K562 (cell line): ENCODE data around the gene FAM53B. TPM values are rescaled to one million over a fixed set of nuclear protein-coding genes. Genes with fewer than 3 reads are reported as not detected.

Source experiments
- ATAC-seq: fragments of 200-7000 bp; cut with Tn5 transposase; 3 replicates; pipeline ENCODE4 v1.9.1; 2020; ENCODE audit warnings: moderate library complexity
- BruUV-seq: library from RNA; stranded (reverse); fragments of 400-500 nt; replicated peaks from 2 replicates; lab custom pipeline; 2021; lab: Mats Ljungman, UMichigan
- CTCF ChIA-PET: fragments of 300-600 bp; formaldehyde crosslinking; extraction: SDS; loops from one replicate; lab custom pipeline; 2021; ENCODE audit warnings: low intra/inter-chr PET ratio; lab: Yijun Ruan, JAX
- POLR2A ChIA-PET: fragments of 300-600, 350-650 bp; sonication (Branson Sonifier 250); formaldehyde crosslinking; extraction: SDS; loops from one replicate; lab custom pipeline; 2021; ENCODE audit warnings: antibody characterized with exemption, inconsistent platforms; lab: Yijun Ruan, JAX
- DNase-seq, 4 experiments: peaks; one replicate each; pipeline versions ENCODE4 v3.0.0 to v3.0.0-alpha.2; 2011 to 2018; ENCODE audit warnings: low spot score in 3 of 4, mixed read lengths in 3 of 4; ENCODE audit errors: extremely low read depth in 1 of 4
- FAIRE-seq: peaks from 2 replicates; lab custom pipeline; 2011; peaks lifted over from hg19 to GRCh38; lab: Jason Lieb, UNC
- H2AFZ ChIP-seq: 2 replicates; pipeline ENCODE4 v1.6.0; 2011; ENCODE audit warnings: low read depth, low read length, control low read depth, inconsistent platforms
- H3K27ac ChIP-seq: fragments of 200-600 bp; 3 replicates; pipeline ENCODE4 v1.8.0; 2011; ENCODE audit warnings: low read depth, mild to moderate bottlenecking, control low read depth, inconsistent platforms, low read length, moderate library complexity, mixed read lengths; ENCODE audit errors: extremely low read depth
- H3K27me3 ChIP-seq, 2 experiments: fragments of 300-600 bp in 1 of 2; 2 replicates in 1 of 2; 3 replicates in 1 of 2; pipeline versions ENCODE4 v1.6.0 to v1.8.0; 2011; ENCODE audit warnings: inconsistent platforms in 2 of 2, low read length in 2 of 2, mild to moderate bottlenecking in 1 of 2, mixed read lengths in 1 of 2, moderate library complexity in 1 of 2; ENCODE audit not compliant: control insufficient read depth in 2 of 2, insufficient read depth in 2 of 2
- H3K36me3 ChIP-seq: fragments of 300-600 bp; 3 replicates; pipeline ENCODE4 v1.8.0; 2011; ENCODE audit warnings: mild to moderate bottlenecking, low read length, inconsistent platforms; ENCODE audit not compliant: control insufficient read depth, insufficient read depth
- H3K4me1 ChIP-seq, 2 experiments: fragments of 200-600 bp in 1 of 2; replicated peaks in 1 of 2; 2 replicates in 1 of 2; 3 replicates in 1 of 2; pipeline versions ENCODE4 v1.5.1 to v1.8.0; 2011; ENCODE audit warnings: inconsistent platforms in 2 of 2, low read length in 2 of 2, mild to moderate bottlenecking in 1 of 2, mixed read lengths in 1 of 2, moderate library complexity in 1 of 2; ENCODE audit not compliant: control insufficient read depth in 2 of 2, insufficient read depth in 2 of 2
- H3K4me2 ChIP-seq: 2 replicates; pipeline ENCODE4 v1.6.1; 2011; ENCODE audit warnings: low read length, control low read depth, inconsistent platforms, mixed read lengths; ENCODE audit not compliant: insufficient read depth
- H3K4me3 ChIP-seq: fragments of 200-600 bp; sonication (generic), shearing (Covaris generic); 2 replicates; pipeline ENCODE4 v1.5.1; 2016; ENCODE audit warnings: control low read depth, inconsistent platforms
- H3K79me2 ChIP-seq: fragments of 200-600 bp; 3 replicates; pipeline ENCODE4 v1.8.0; 2011; ENCODE audit warnings: low read length, inconsistent platforms; ENCODE audit not compliant: control insufficient read depth, insufficient read depth
- H3K9ac ChIP-seq, 2 experiments: 2 replicates each; pipeline versions ENCODE4 v1.6.0 to v1.6.1; 2011; ENCODE audit warnings: low read depth in 2 of 2, low read length in 2 of 2, control low read depth in 1 of 2, inconsistent platforms in 1 of 2, mild to moderate bottlenecking in 1 of 2, mixed read lengths in 1 of 2; ENCODE audit not compliant: insufficient read depth in 1 of 2
- H3K9me1 ChIP-seq: one replicate; pipeline ENCODE4 v1.6.0; 2011; ENCODE audit warnings: inconsistent platforms, mild to moderate bottlenecking, low read length, moderate library complexity; ENCODE audit not compliant: control insufficient read depth, insufficient read depth
- H3K9me3 ChIP-seq: replicated peaks from 2 replicates; pipeline ENCODE4 v1.5.1; 2011; ENCODE audit warnings: low read depth, low read length, inconsistent platforms; ENCODE audit not compliant: control insufficient read depth, insufficient read depth
- H4K20me1 ChIP-seq: replicated peaks from 2 replicates; pipeline ENCODE4 v1.6.1; 2011; ENCODE audit warnings: low read length, inconsistent platforms, mixed read lengths; ENCODE audit not compliant: control insufficient read depth, insufficient read depth
- NEUROD1 ChIP-seq: fragments of 150-350 bp; IDR thresholded peaks from 2 replicates; pipeline ENCODE4 v1.6.1; 2014; ENCODE audit warnings: borderline replicate concordance, low read length, low read depth; ENCODE audit not compliant: partially characterized antibody
- PHB ChIP-seq: fragments of 250-450 bp; sonication (Bioruptor Pico); IDR thresholded peaks from 2 replicates; pipeline ENCODE4 v1.5.0; 2021
- TBP ChIP-seq: optimal IDR thresholded peaks from 2 replicates; pipeline ENCODE3; 2011; ENCODE audit warnings: low read depth, low read length, improper control_type of control experiment
- ZNF165 ChIP-seq: fragments of 250-450 bp; sonication (Bioruptor Pico); IDR thresholded peaks from 2 replicates; pipeline ENCODE4 v1.4.0; 2020; ENCODE audit warnings: borderline replicate concordance
- ZNF586 ChIP-seq: fragments of 450-650 bp; formaldehyde crosslinking; conservative IDR thresholded peaks from 2 replicates; pipeline ENCODE4 v1.4.0; 2020; ENCODE audit warnings: mild to moderate bottlenecking, moderate library complexity
- WGBS: fragments of 100-300 bp; shearing (Covaris generic); methylation state at CpG from one replicate; pipeline ENCODE4 v1.1.6; 2016; ENCODE audit warnings: low coverage, mixed read lengths; ENCODE audit not compliant: insufficient coverage; ENCODE audit errors: missing lambda C conversion rate; 5-methylcytosine and 5-hydroxymethylcytosine counted together
- in situ Hi-C: fragments of 300-500 bp; cut with MboI; formaldehyde crosslinking; loops from 4 replicates; pipeline ENCODE4 v1.15.0; 2018; ENCODE audit warnings: inconsistent platforms, mixed read lengths
- intact Hi-C: fragments of 100-400 bp; cut with micrococcal nuclease; formaldehyde crosslinking; loops from 2 replicates; pipeline ENCODE4 v1.14.2; 2022
- polyA plus RNA-seq, 8 experiments: library from polyadenylated mRNA; depleted of rRNA in 4 of 8; stranded (reverse) in 5 of 8; unstranded in 3 of 8; fragments of >200 nt; fragmentation: Nextera tagmentation in 2 of 8; fragmentation: Illumina TruSeq in 1 of 8; extraction: Ambion mirVana in 2 of 8; extraction: Trizol in 1 of 8; gene quantifications; 2 replicates each; pipeline versions ENCODE4 v1.2.1 to v1.2.3, GENCODE V29; 2011 to 2014; ENCODE audit warnings: inconsistent platforms in 1 of 8, missing spikeins in 1 of 8
- total RNA-seq, 7 experiments: library from RNA; depleted of rRNA in 6 of 7; stranded (reverse); fragments of >200 nt in 6 of 7; fragmentation: Illumina TruSeq in 2 of 7; extraction: Trizol in 2 of 7; gene quantifications; 2 replicates each; pipeline versions ENCODE4 v1.2.1 to v1.2.3, GENCODE V29; 2011 to 2021; ENCODE audit warnings: low replicate concordance in 1 of 7
- TF ChIP-seq, protein P1 (sequence below): IDR thresholded peaks from 2 replicates; pipeline ENCODE4 v1.6.1; 2016; ENCODE audit warnings: missing genetic modification characterization, missing compliant biosample characterization
- TF ChIP-seq, protein P2 (sequence below): fragments of 250-450 bp; sonication (Bioruptor Pico); IDR thresholded peaks from 2 replicates; pipeline ENCODE4 v1.4.0; 2020; ENCODE audit warnings: mild to moderate bottlenecking, moderate library complexity
- TF ChIP-seq, protein P3 (sequence below): sonication (generic); formaldehyde crosslinking; IDR thresholded peaks from 2 replicates; pipeline ENCODE4 v1.9.0; 2022; ENCODE audit warnings: mild to moderate bottlenecking, missing genetic modification reagents
- TF ChIP-seq, protein P4 (sequence below): IDR thresholded peaks from 3 replicates; pipeline ENCODE4 v1.6.1; 2011; ENCODE audit warnings: borderline replicate concordance, mild to moderate bottlenecking; ENCODE audit not compliant: insufficient read length, insufficient read depth

FAM53B gene
- total and polyA plus RNA-seq, 9 of the 15 experiments (the other 6 are each of a cell fraction or from before 2014, with no cell fraction given) = 0.03 to 16.5 (median 5.0) TPM

DNA sequence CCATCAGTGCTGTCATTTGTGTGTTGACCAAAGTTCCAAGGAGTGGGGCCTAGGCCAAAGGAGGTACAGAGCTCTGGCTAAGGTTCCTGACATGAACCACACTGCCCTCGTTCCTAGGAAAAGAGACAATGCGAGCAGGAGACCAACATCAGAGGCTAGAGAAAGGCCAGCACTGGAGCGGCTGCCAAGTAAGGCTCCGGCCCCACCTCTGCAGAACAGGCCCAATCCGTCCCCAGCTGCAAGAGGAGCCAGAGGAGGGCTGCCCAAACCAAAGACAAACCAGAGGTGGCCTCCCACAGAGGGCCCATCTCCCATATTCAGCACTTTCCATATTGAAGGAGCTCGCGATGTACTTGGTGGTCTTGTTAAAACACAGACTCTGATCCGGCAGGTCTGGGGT, 81.0 kb downstream of the FAM53B start (continued):
- TF ChIP-seq, protein P1, sequence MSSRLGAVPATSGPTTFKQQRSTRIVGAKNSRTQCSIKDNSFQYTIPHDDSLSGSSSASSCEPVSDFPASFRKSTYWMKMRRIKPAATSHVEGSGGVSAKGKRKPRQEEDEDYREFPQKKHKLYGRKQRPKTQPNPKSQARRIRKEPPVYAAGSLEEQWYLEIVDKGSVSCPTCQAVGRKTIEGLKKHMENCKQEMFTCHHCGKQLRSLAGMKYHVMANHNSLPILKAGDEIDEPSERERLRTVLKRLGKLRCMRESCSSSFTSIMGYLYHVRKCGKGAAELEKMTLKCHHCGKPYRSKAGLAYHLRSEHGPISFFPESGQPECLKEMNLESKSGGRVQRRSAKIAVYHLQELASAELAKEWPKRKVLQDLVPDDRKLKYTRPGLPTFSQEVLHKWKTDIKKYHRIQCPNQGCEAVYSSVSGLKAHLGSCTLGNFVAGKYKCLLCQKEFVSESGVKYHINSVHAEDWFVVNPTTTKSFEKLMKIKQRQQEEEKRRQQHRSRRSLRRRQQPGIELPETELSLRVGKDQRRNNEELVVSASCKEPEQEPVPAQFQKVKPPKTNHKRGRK = no peak
- TF ChIP-seq ZNF586 (CRISPR knock-in tag) (no peak), NEUROD1 (no peak), TBP (no peak), ZNF165 (CRISPR knock-in tag) (no peak), PHB (CRISPR knock-in tag) (no peak)
- TF ChIP-seq, protein P2, sequence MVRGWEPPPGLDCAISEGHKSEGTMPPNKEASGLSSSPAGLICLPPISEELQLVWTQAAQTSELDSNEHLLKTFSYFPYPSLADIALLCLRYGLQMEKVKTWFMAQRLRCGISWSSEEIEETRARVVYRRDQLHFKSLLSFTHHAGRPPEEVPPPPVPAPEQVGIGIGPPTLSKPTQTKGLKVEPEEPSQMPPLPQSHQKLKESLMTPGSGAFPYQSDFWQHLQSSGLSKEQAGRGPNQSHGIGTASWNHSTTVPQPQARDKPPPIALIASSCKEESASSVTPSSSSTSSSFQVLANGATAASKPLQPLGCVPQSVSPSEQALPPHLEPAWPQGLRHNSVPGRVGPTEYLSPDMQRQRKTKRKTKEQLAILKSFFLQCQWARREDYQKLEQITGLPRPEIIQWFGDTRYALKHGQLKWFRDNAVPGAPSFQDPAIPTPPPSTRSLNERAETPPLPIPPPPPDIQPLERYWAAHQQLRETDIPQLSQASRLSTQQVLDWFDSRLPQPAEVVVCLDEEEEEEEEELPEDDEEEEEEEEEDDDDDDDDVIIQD (CRISPR knock-in tag) = no peak
- TF ChIP-seq, all 486 proteins: peak for 0

DNA sequence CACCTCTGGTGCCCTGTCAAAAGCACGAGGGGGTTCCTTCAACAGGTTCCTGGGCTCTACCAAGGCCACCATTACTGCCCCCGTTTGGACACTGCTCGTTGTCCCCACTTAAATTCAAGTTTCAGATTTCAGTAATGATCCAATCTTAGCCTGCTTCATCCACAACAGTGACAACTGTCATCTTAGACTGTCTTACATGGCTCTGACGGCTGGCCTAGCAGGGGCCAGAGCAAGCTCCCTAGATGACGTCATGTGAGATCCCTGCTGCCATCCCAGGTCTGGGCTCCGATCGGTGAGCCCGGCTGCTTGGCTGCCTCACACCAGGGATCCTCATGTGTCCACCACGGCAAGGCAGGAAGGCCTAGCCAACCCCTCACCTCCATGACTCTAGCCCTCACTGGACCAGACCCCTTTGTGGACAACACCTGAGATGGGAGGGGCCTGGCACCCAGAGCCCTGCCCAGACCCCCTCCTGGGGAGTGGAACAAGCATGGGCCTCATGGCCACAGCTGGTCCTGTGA, 82.5 kb downstream of the FAM53B start:
- Histone ChIP-seq H3K4me2 (no peak overlapping the region), H3K36me3 (peaks cover 13% of the 10 kb centered on the region; the same call in 1 of the 3 replicates), H3K27ac (no peak overlapping the region), H3K4me3 (no peak overlapping the region), H4K20me1 (no peaks in the 10 kb centered on the region), H3K9me3 (no peaks in the 10 kb centered on the region), H2AFZ (no peak overlapping the region), H3K27me3 (no peaks in the 10 kb centered on the region), H3K9ac (no peak overlapping the region), H3K79me2 (no peaks in the 10 kb centered on the region; the same call in 2 of the 3 replicates), H3K4me1 (peaks cover 0 to 9% of the 10 kb centered on the region in 2 experiments; a peak in 4 of 5 replicates), H3K9me1 (no peaks in the 10 kb centered on the region)
- ATAC-seq = no peak
- no peak for FAIRE-seq
- intact Hi-C loops = no loop called here
- POLR2A ChIA-PET = interaction anchor here (0.6 to 1.1 kb wide), 3 partner anchors 13 to 79 kb away, joined by 3 read pairs; no protein-coding TSS in a partner anchor
- CTCF ChIA-PET = no interaction called here
- WGBS = 90% methylated on average over 7 of the region's 9 CpGs
- no peak for DNase-seq
- in situ Hi-C loops = no loop called here
- no TSS peak for BruUV-seq
- TF ChIP-seq, protein P3, sequence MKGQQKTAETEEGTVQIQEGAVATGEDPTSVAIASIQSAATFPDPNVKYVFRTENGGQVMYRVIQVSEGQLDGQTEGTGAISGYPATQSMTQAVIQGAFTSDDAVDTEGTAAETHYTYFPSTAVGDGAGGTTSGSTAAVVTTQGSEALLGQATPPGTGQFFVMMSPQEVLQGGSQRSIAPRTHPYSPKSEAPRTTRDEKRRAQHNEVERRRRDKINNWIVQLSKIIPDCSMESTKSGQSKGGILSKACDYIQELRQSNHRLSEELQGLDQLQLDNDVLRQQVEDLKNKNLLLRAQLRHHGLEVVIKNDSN = no peak
- TF ChIP-seq, protein P4, sequence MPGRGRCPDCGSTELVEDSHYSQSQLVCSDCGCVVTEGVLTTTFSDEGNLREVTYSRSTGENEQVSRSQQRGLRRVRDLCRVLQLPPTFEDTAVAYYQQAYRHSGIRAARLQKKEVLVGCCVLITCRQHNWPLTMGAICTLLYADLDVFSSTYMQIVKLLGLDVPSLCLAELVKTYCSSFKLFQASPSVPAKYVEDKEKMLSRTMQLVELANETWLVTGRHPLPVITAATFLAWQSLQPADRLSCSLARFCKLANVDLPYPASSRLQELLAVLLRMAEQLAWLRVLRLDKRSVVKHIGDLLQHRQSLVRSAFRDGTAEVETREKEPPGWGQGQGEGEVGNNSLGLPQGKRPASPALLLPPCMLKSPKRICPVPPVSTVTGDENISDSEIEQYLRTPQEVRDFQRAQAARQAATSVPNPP = no peak
